IPS-NIHi7 (cell line): ENCODE measurements around the gene CBX2.

ENCODE experiments used
- DNase-seq: peaks from one replicate; pipeline ENCODE4 v3.0.0; 2012; ENCODE audit warnings: mixed read lengths; ENCODE audit errors: extremely low spot score

CBX2 gene

DNA sequence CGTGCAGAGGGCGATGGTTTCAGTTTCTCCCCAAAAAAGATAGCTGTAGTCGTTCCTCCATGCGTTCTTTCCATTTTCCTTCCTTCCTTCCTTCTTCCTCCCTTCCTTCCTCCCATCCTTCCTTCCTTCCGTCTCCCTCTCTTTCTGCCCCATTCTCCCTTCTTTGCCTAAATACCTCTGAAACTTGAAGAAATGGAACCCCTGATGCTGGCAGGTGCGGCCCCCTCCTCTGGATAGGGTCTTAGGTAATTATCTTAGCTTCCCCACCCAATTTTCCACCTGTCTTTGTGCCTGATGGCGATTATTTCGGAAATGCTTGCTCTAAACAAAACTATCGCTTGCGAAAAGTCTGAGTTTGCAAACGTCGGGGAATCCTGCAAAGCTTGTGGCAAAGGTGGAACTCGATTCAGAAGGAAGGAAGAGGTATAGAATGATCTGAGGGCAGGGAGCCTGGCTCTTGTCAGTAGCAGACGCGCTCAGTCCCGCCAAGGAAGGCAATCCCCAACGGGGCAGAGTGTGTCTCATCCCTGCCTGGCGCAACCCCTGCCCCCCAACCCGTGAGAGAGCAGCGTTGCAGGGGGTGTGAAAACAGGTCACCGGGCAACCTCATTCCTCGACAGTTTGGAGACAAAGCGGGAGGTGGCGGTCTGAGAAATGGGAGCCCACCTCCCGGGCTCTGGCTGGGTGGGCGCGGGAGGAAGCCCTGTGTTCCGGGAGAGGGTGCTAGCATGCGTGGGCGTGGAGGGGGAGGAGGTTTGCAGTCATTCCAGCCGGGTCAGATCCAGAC lies 21.8 kb downstream of the CBX2 start:
- DNase-seq = no peak

DNA sequence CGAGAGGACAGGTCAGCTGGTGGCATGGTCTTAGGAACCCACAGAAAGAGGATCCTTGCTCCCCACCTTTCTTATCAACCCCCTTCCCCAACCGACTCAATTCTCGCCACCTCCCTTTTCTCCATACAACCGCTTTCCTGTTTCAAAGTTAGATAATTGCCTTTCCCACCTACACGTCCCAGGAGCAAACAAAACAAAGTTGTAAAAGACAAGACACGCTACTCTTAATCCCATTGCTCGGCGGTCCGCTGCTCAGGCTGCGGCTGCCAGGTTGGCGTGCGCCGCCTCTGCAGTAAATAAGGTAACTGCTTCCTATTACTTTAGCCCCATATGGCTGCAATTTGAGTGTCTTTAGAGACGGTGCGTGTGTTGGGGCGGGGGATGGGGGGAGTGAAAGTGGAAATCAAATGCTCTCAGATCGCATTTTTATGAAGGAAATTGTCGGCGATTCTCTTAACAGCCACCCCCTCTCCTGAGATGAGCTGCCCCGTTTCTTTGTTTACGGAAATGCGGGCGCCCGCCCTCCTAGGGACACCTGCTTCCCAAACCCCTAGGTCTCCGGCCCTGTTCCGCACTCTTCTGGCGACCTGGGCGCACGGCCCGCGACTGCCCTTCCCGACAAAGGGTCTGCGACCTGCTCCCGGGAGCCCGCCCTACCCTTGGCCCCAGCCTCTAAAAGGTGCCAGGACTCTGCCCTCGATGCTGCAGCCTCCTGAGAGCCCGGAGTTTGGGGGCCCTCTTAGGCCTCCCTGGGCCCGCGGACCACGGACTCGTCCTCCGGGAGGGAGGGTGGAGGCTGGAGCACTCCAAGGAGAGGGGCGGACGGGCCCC lies 22.6 kb downstream of the CBX2 start:
- no peak for DNase-seq

GRCh38 chr17:79801156-79802038 lies 23.4 kb downstream of the CBX2 start:
- DNase-seq = no peak

DNA sequence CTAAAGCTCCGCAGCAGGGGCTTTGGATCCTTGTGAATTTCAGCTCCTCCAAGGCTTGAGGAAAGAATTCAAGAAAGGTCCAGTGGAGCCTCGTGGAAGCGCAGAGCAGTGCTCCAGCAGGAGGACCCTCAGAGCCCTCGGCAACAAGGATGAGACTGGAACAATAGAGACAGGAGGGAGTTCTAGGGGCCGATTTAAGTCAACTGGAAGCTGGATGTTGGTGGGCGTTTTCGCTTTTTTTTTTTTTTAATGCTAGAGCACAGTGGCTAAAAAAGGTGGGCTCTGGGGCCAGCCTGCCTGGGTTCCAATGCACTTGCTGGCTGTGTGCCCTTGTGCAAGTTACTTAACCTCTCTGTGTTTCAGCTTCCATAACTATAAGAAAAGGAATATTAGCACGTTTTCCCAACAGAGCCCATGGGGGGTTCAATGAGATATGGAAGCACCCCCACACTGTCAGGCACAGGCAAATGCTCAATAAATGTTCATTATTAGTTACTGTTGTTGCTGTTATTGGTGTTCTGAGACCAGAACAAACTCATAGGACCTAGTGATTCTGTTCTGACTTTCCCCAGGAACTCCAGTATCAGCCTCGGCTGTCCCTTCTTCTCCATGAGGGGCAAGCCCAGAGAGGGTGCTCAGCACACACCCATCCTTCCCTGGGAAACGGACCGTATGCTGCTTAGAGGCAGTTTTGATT lies 24.2 kb downstream of the CBX2 start:
- no peak for DNase-seq

- no peak for DNase-seq
Measured at GRCh38 chr17:79802736-79803420, 24.9 kb downstream of the CBX2 start.

- DNase-seq = no peak
Measured at GRCh38 chr17:79803421-79803996, 25.6 kb downstream of the CBX2 start.

DNA sequence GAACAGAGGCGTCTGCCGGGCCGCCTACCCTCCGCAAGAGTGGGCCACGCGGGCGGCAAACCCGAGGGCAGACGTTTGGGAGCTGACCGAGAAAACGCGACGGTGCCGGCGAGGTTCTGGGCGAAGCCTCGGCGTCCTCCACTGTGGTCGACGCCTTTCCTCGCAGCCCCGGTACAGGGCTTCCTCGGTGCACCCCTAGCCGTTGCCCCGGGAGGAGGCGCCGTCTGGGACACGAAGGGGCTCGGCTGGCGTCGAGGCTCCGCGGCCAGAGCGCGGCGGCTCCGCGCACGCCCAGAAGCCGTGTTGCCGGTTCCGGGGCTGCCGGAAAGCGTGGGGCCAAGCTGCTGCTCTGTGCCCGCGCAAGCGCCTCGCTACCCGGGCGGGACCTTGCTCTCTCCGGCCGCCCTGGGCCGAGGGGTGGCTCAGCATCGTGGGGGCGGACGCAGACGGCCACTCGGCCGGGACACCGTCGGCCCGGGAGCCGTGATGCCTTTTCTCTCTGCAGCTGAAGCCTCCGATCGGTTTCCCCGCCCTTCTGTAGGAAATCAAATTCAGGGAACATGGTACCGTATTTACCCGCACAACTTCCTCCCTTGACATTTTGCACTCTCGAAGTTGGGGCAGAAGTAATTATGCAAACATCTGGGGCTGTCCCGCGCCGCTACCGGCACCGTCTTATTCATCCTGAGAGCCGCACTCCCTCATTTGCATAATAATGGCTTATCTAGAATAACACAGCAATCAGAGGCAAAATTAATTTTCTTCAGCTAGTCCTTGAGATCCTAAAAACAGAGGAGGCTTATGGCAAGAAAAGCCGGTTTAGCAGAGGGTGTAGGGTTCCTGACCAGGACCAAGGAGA lies 26.3 kb downstream of the CBX2 start:
- DNase-seq = no peak

- no peak for DNase-seq
Measured at GRCh38 chr17:79804856-79805696, 27.1 kb downstream of the CBX2 start.

GRCh38 chr17:79806446-79806760 lies 28.5 kb downstream of the CBX2 start:
- no peak for DNase-seq

- no peak for DNase-seq
Measured at GRCh38 chr17:79806863-79807720, 29.1 kb downstream of the CBX2 start.

GRCh38 chr17:79808763-79809529 lies 31.0 kb downstream of the CBX2 start:
- DNase-seq = peak; percentile 61

DNA sequence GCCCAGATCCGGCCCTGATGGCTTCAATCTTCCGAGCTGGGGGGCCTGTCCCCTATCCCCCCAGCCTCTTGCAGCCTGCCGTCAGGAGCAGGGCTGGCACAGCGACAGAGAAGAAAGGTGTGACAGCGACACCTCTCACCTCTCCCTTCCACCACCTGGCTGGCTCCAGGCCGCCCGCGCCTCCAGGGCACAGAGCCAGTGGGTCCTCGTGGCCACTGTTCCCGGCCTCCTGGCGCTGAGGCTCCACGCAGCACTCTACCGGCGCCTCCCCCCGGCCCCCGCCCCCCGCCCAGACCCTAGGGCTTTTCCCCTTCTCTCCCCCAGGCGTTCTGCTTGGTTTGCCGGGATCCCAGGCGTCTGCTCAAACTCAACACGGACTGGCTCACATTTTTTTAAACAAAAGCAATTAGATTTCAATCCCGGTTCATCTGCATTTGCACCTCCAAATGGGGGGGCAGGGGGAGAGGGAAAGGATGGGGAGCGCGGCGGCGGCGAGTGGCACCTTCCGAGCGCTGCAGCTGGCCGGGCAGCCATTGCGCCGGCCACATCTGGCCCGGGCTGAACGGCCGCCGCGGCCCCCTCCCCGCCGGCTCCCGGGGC lies 31.7 kb downstream of the CBX2 start:
- DNase-seq = no peak

DNA sequence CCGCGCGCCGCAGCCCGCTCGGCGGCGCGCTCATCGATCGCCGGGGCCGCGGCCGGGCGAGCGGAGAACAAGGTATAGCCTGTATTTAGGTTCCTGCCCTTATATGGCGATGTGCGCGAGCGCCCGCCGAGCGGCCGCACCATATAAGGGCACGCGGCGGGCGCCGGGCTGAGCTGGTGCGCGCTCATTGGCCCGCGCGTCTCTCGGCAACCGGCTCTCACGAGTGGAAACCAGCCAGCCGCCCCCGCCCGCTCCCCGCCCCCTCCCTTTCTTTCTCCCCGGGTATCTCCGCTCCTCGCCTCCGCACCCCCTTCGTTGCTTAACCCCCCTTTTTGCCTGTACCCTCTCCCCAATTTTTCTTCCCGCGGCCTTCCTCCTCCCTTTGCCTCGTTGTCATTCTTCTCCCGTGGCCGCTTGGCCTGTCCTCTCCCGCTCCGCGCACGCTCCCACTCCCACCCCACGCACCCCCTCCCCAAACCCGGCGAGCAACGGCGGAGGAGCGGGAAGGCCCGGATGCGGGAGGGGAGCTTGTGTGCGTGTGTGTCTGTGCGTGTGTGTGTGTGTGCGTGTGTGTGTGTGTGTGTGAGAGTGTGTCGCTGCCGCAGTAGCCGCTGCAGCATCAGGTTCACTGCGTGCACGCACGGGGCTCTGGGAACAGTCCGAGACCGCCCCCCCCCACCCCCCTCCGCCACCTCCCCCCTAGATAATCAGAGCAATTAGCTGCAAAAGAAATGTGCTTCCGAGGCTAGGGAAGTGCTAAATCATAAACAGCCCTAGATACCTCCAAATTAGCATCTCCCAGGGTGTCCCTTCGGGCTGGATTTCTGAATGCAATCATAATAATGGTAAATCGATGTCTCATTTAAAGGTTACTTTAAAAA lies 32.4 kb downstream of the CBX2 start:
- peak; percentile 84 for DNase-seq

GRCh38 chr17:79811011-79811867 lies 33.3 kb downstream of the CBX2 start:
- no peak for DNase-seq
